GM12878 (cell line): ENCODE measurements around the gene FAM50A. TPM values are rescaled to one million over a fixed set of nuclear protein-coding genes. Genes with fewer than 3 reads are reported as not detected.

ENCODE experiments used
- ATAC-seq: fragments of 200-7000 bp; cut with Tn5 transposase; 3 replicates; pipeline ENCODE4 v1.9.1; 2020; ENCODE audit warnings: mild to moderate bottlenecking, moderate library complexity
- BruUV-seq: library from RNA; stranded (reverse); fragments of 400-500 nt; replicated peaks from 2 replicates; lab custom pipeline; 2021; lab: Mats Ljungman, UMichigan
- CTCF ChIA-PET: fragments of 300-600 bp; sonication (Branson Sonifier 250); formaldehyde crosslinking; extraction: SDS; loops from one replicate; lab custom pipeline; 2021; ENCODE audit warnings: inconsistent platforms; lab: Yijun Ruan, JAX
- POLR2A ChIA-PET: fragments of 350-600 bp; formaldehyde crosslinking; extraction: SDS; loops from one replicate; lab custom pipeline; 2021; ENCODE audit warnings: inconsistent platforms; lab: Charles Lee
- RAD21 ChIA-PET: fragments of 300-600 bp; sonication (Branson Sonifier 250); formaldehyde crosslinking; loops from one replicate; lab custom pipeline; 2023; ENCODE audit warnings: antibody characterized with exemption; ENCODE audit not compliant: unreplicated experiment; lab: Charles Lee
- SMC1A ChIA-PET: fragments of 300-600 bp; sonication (Branson Sonifier 250); formaldehyde crosslinking; loops from one replicate; lab custom pipeline; 2023; ENCODE audit not compliant: unreplicated experiment, uncharacterized antibody; lab: Charles Lee
- DNase-seq: peaks from one replicate; pipeline ENCODE4 v3.0.0-alpha.2; 2011; ENCODE audit warnings: low read depth, low spot score
- FAIRE-seq: peaks from 3 replicates; lab custom pipeline; 2011; peaks lifted over from hg19 to GRCh38; lab: Jason Lieb, UNC
- H2AFZ ChIP-seq: 2 replicates; pipeline ENCODE4 v1.6.0; 2011; ENCODE audit warnings: low read depth, low read length, control low read depth; ENCODE audit not compliant: control insufficient read depth
- H3K27ac ChIP-seq: 2 replicates; pipeline ENCODE4 v1.5.1; 2011; ENCODE audit warnings: control low read depth; ENCODE audit not compliant: control insufficient read depth, insufficient read depth
- H3K27me3 ChIP-seq, 2 experiments: replicated peaks in 1 of 2; 2 replicates each; pipeline versions ENCODE4 v1.6.0 to v1.6.1; 2011; ENCODE audit warnings: low read length in 1 of 2; ENCODE audit not compliant: control insufficient read depth in 2 of 2, insufficient read depth in 2 of 2
- H3K36me3 ChIP-seq, 2 experiments: 2 replicates each; pipeline ENCODE4 v1.5.1; 2011; ENCODE audit warnings: low read length in 1 of 2; ENCODE audit not compliant: control insufficient read depth in 2 of 2, insufficient read depth in 2 of 2
- H3K4me1 ChIP-seq: 2 replicates; pipeline ENCODE4 v1.6.1; 2011; ENCODE audit warnings: mild to moderate bottlenecking, low read length, moderate library complexity, mixed read lengths; ENCODE audit not compliant: control insufficient read depth, insufficient read depth
- H3K4me2 ChIP-seq: 2 replicates; pipeline ENCODE4 v1.6.0; 2011; ENCODE audit warnings: control low read depth; ENCODE audit not compliant: control insufficient read depth, insufficient read depth
- H3K4me3 ChIP-seq: fragments of 200-600 bp; sonication (generic); 2 replicates; pipeline ENCODE4 v1.5.1; 2016
- H3K79me2 ChIP-seq: 2 replicates; pipeline ENCODE4 v1.6.0; 2011; ENCODE audit warnings: low read length; ENCODE audit not compliant: control insufficient read depth, insufficient read depth
- H3K9ac ChIP-seq: 2 replicates; pipeline ENCODE4 v1.8.0; 2011; ENCODE audit warnings: low read length, control low read depth, mixed read lengths; ENCODE audit not compliant: control insufficient read depth, insufficient read depth
- H3K9me3 ChIP-seq: replicated peaks from 3 replicates; pipeline ENCODE4 v1.5.1; 2011; ENCODE audit warnings: mild to moderate bottlenecking, low read length; ENCODE audit not compliant: control insufficient read depth, insufficient read depth
- H4K20me1 ChIP-seq: 2 replicates; pipeline ENCODE4 v1.6.0; 2011; ENCODE audit not compliant: control insufficient read depth, insufficient read depth
- NFYA ChIP-seq: IDR thresholded peaks from 2 replicates; pipeline ENCODE4 v1.6.1; 2011; ENCODE audit warnings: low read depth, mild to moderate bottlenecking, low read length, improper control_type of control experiment, borderline replicate concordance
- RELB ChIP-seq: fragments of 450-650 bp; IDR thresholded peaks from 2 replicates; pipeline ENCODE4 v1.6.1; 2017; ENCODE audit warnings: low read depth, mild to moderate bottlenecking, moderate library complexity
- SMARCA5 ChIP-seq: fragments of 450-650 bp; IDR thresholded peaks from 2 replicates; pipeline ENCODE4 v1.6.1; 2017; ENCODE audit warnings: mild to moderate bottlenecking
- USF2 ChIP-seq: IDR thresholded peaks from 2 replicates; pipeline ENCODE4 v1.6.1; 2011; ENCODE audit warnings: low read depth, low read length, improper control_type of control experiment, borderline replicate concordance
- WGBS: methylation state at CpG from one replicate; pipeline ENCODE4 v1.1.6; 2016; ENCODE audit warnings: low lambda C conversion rate; ENCODE audit not compliant: insufficient replicate concordance, insufficient coverage; ENCODE audit errors: missing lambda C conversion rate; 5-methylcytosine and 5-hydroxymethylcytosine counted together
- in situ Hi-C: fragments of 300-500 bp; cut with MboI; formaldehyde crosslinking; loops from 9 replicates; pipeline ENCODE4 v1.14.3; 2018; ENCODE audit warnings: mixed read lengths
- intact Hi-C: fragments of 100-400 bp; cut with micrococcal nuclease; formaldehyde crosslinking; loops from one replicate; pipeline ENCODE4 v1.14.2; 2022; ENCODE audit not compliant: unreplicated experiment
- polyA plus RNA-seq, 11 experiments: library from polyadenylated mRNA; depleted of rRNA in 4 of 11; unstranded in 6 of 11; stranded (reverse) in 5 of 11; fragments of >200 nt; fragmentation: Nextera tagmentation in 4 of 11; fragmentation: Illumina TruSeq in 1 of 11; extraction: Ambion mirVana in 4 of 11; extraction: Trizol in 1 of 11; gene quantifications; 1 replicate in 1 of 11; 2 replicates in 10 of 11; pipeline versions ENCODE4 v1.2.1 to v1.2.3, GENCODE V29; 2011 to 2016; ENCODE audit warnings: inconsistent platforms in 2 of 11, missing spikeins in 2 of 11, low read depth in 1 of 11
- total RNA-seq, 4 experiments: library from RNA; depleted of rRNA in 3 of 4; stranded (reverse); fragments of >200 nt in 3 of 4; fragmentation: Illumina TruSeq in 1 of 4; extraction: Trizol in 1 of 4; gene quantifications; 2 replicates each; pipeline versions ENCODE4 v1.2.1 to v1.2.3, GENCODE V29; 2013 to 2021

Gene FAM50A
- total and polyA plus RNA-seq, 10 of the 15 experiments (the other 5 are each of a cell fraction or from before 2014, with no cell fraction given) = 4.2 to 46.7 (median 34.6) TPM

GRCh38 chrX:154419688-154420401 lies 24.1 kb upstream of the FAM50A start:
- no peak for DNase-seq
- RAD21 ChIA-PET = no interaction called here

More at GRCh38 chrX:154419688-154420401, 24.1 kb upstream of the FAM50A start:
- TF ChIP-seq NFYA (no peak), RELB (no peak), SMARCA5 (no peak), USF2 (no peak)
- TF ChIP-seq, all 136 proteins: peak for 0
- intact Hi-C loops (loop anchor here (10.0 kb wide), 1 partner anchor 45 kb away; the partner anchor contains the start of genes EMD and FLNA), in situ Hi-C loops (no loop called here)
- H3K4me2 ChIP-seq = no peak overlapping the region
- ChIA-PET SMC1A (no interaction called here), POLR2A (interaction anchor here (1.2 kb wide), 1 partner anchor 10 kb away, joined by 3 read pairs; no protein-coding TSS in a partner anchor), CTCF (interaction anchor here (1.0 to 1.3 kb wide), 3 partner anchors 7 to 47 kb away, joined by 3 to 4 read pairs (median 3); partner anchors contain the start of gene ATP6AP1)
- H3K9me3 ChIP-seq = no peaks in the 10 kb centered on the region; the same call in 2 of the 3 replicates
- no peaks in the 10 kb centered on the region for H3K27me3 ChIP-seq
- FAIRE-seq (no peak), ATAC-seq (peak; percentile 25)
- H3K36me3 ChIP-seq = no peaks in the 10 kb centered on the region
- H3K4me1 ChIP-seq = no peaks in the 10 kb centered on the region
- no peaks in the 10 kb centered on the region for H3K79me2 ChIP-seq
- H3K4me3 ChIP-seq = no peak overlapping the region
- no peak overlapping the region; the same call in 1 of the 2 replicates for H3K9ac ChIP-seq
- H4K20me1 ChIP-seq = no peaks in the 10 kb centered on the region
- peak overlapping the region; percentile 37 for H3K27ac ChIP-seq
- WGBS = 56% methylated on average over 19 of the region's 19 CpGs
- BruUV-seq = no TSS peak
- H2AFZ ChIP-seq = no peak overlapping the region
